Lower leg skin (tissue), 3 donors: ENCODE data around the gene IL36G.

ENCODE experiments used
- CTCF ChIP-seq, 3 donors: fragments of 450-650 bp; IDR thresholded peaks; one replicate each; pipeline ENCODE4 v1.5.1; 2016; ENCODE audit warnings: antibody characterized with exemption in 3 of 3, mild to moderate bottlenecking in 3 of 3, moderate library complexity in 2 of 3
- POLR2A ChIP-seq, 2 donors: fragments of 450-650 bp; IDR thresholded peaks; one replicate each; pipeline ENCODE4 v1.6.1; 2016 to 2017; ENCODE audit warnings: antibody characterized with exemption in 2 of 2, mild to moderate bottlenecking in 1 of 2, moderate library complexity in 1 of 2

- TF ChIP-seq CTCF (IDR thresholded peaks at IDR 0.05) (no peak), POLR2A (IDR thresholded peaks at IDR 0.05) (no peak)
These were observed 32.8 kb upstream of the IL36G start for GRCh38 chr2:112944971-112945370.
